Measurements from ENCODE around the gene HPS3.
A peak's percentile ranks its signal among the peaks of the same experiment; 100 is the strongest.
"Not testable (repeated sequence)": the region's sequence is repeated elsewhere in the genome, so short reads cannot be mapped to it uniquely, and the experiment has no call there.

HPS3 gene

GRCh38 chr3:149129326-149130205 lies at the start of gene HPS3:
HPS3 (plus strand) TSS chr3:149129638; CDS start chr3:149129724, 86 bp downstream.
- DNase-seq, result peak; percentile 83 to 84

- DNase-seq, result no peak
Measured at GRCh38 chr3:149080011-149080698, 49.3 kb upstream of the HPS3 start.

GRCh38 chr3:149080699-149081091 lies 48.7 kb upstream of the HPS3 start:
- no peak for DNase-seq

- DNase-seq, result no peak
Measured at GRCh38 chr3:149081772-149082171, 47.7 kb upstream of the HPS3 start.

- peak; percentile 5 to 23 for DNase-seq
Measured at GRCh38 chr3:149085828-149086231, 43.6 kb upstream of the HPS3 start.

GRCh38 chr3:149086232-149086988 lies 43.0 kb upstream of the HPS3 start, which contains the start of gene HLTF:
HLTF (minus strand) TSS chr3:149086533; CDS start chr3:149086336, 197 bp downstream.
- peak; percentile 92 to 94 for DNase-seq

GRCh38 chr3:149087208-149087607 lies 42.2 kb upstream of the HPS3 start:
- DNase-seq, result no peak

GRCh38 chr3:149089395-149089794 lies 40.0 kb upstream of the HPS3 start:
- no peak for DNase-seq

- DNase-seq, result no peak
Measured at GRCh38 chr3:149090461-149090860, 39.0 kb upstream of the HPS3 start.

GRCh38 chr3:149090907-149091306 lies 38.5 kb upstream of the HPS3 start:
- no peak for DNase-seq

- no peak for DNase-seq
Measured at GRCh38 chr3:149091983-149092382, 37.5 kb upstream of the HPS3 start.

- no peak for DNase-seq
Measured at GRCh38 chr3:149095487-149095886, 34.0 kb upstream of the HPS3 start.

- not testable (repeated sequence) for DNase-seq
Measured at GRCh38 chr3:149097987-149098386, 31.5 kb upstream of the HPS3 start.

- DNase-seq, result no peak
Measured at GRCh38 chr3:149101154-149101553, 28.3 kb upstream of the HPS3 start.

- no peak for DNase-seq
Measured at GRCh38 chr3:149101641-149102040, 27.8 kb upstream of the HPS3 start.

- DNase-seq, result no peak
Measured at GRCh38 chr3:149104484-149104883, 25.0 kb upstream of the HPS3 start.

GRCh38 chr3:149114458-149114857 lies 15.0 kb upstream of the HPS3 start:
- DNase-seq, result no peak

- no peak for DNase-seq
Measured at GRCh38 chr3:149115114-149115513, 14.3 kb upstream of the HPS3 start.

- no peak for DNase-seq
Measured at GRCh38 chr3:149118724-149119123, 10.7 kb upstream of the HPS3 start.

- DNase-seq, result no peak
Measured at GRCh38 chr3:149119466-149119865, 10.0 kb upstream of the HPS3 start.

- DNase-seq, result peak in 1 of 2 donors; percentile 73
Measured at GRCh38 chr3:149120051-149120972, 9.1 kb upstream of the HPS3 start.
